ENCODE data around the gene CYRIA. TPM values are rescaled to one million over a fixed set of nuclear protein-coding genes. Genes with fewer than 3 reads are reported as not detected.

CYRIA gene
- total and polyA plus RNA-seq, 8 donors, result under 0.01 to 12.7 (median 3.3) TPM

DNA sequence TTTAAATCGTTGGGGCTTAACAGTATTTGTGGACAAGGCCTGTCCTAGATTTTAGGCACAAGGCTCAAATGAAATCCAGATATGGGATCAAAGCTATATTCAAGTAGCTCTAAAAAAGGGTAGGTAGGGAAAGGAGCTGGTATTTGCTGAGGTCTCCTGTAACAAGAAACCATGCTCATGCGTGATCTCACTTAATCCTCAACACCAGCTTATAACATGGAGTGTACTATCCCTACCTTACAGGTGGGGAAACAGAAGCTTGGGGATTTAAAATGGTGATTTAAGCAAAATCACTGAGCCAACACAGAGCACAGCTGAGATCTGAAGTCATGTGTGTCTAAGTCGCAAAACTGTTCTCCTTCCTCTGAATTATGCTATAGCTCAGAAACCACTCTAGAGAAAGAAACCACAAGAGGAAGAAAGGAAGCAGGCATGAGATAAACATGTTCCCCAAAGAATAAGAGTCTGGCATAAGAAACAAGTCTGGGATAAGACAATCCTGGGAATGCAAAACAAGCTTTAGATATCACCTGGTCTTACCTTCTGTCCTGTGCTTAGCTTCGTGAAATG, 43.1 kb downstream of the CYRIA start:
- WGBS, 5 donors, result 74 to 91% (median 83%) methylated on average over 4 of the region's 4 CpGs
- no peak for DNase-seq
- intact Hi-C loops (cut with DNase I; ENCODE audit: low total_unique reads), result no loop called here
- Histone ChIP-seq H3K36me3 (peaks cover 0 to 36% (median 10%) of the 10 kb centered on the region in 4 donors), H3K4me1 (peaks cover 15 to 54% (median 32%) of the 10 kb centered on the region in 4 donors), H3K9me3 (no peaks in the 10 kb centered on the region), H3K27me3 (no peaks in the 10 kb centered on the region), H3K4me3 (no peak overlapping the region), H3K27ac (peak overlapping the region in 4 of 5 donors; percentile 10 to 45 (median 30))
- no peak for TF ChIP-seq POLR2A (IDR thresholded peaks at IDR 0.05)
- no peak for TF ChIP-seq POLR2AphosphoS5 (IDR thresholded peaks at IDR 0.05)
- no peak for TF ChIP-seq EP300 (IDR thresholded peaks at IDR 0.05)
- TF ChIP-seq CTCF (IDR thresholded peaks at IDR 0.05), result no peak

DNA sequence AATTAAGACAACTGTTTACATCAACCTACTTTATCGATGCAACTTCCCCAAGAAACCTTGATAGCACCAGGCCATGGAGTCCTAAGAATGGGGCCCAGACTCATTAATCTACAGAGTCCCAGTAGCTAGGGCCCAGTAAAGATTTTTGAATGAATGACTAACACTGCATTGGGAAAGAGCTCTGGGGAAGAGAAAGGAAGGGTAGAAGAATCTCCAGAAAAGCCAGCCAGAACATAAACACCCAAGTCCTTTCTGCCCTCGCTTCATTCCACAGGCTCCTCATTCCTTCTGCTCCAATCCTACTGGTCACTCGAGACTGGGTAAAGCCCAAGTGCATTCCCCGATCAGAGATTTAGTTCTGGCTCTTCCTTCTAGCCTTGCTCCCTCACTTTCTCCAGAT, 44.3 kb downstream of the CYRIA start:
- 71 to 86% (median 79%) methylated on average over 4 of the region's 4 CpGs for WGBS, 5 donors
- no peak for TF ChIP-seq CTCF (IDR thresholded peaks at IDR 0.05)
- no peak for TF ChIP-seq EP300 (IDR thresholded peaks at IDR 0.05)
- TF ChIP-seq POLR2A (IDR thresholded peaks at IDR 0.05), result no peak
- TF ChIP-seq POLR2AphosphoS5 (IDR thresholded peaks at IDR 0.05), result no peak
- Histone ChIP-seq H3K9me3 (no peaks in the 10 kb centered on the region), H3K27me3 (no peaks in the 10 kb centered on the region), H3K36me3 (peaks cover 0 to 36% (median 10%) of the 10 kb centered on the region in 4 donors), H3K4me1 (peaks cover 11 to 52% (median 33%) of the 10 kb centered on the region in 4 donors), H3K4me3 (no peak overlapping the region), H3K27ac (peak overlapping the region in 1 of 5 donors; percentile 45)
- no peak for DNase-seq
- intact Hi-C loops (cut with DNase I; ENCODE audit: low total_unique reads), result no loop called here

- Histone ChIP-seq H3K4me1 (peaks cover 8 to 47% (median 27%) of the 10 kb centered on the region in 4 donors), H3K4me3 (no peak overlapping the region), H3K9me3 (no peaks in the 10 kb centered on the region), H3K27me3 (no peaks in the 10 kb centered on the region), H3K27ac (no peak overlapping the region), H3K36me3 (peaks cover 0 to 36% (median 10%) of the 10 kb centered on the region in 4 donors)
- WGBS, 5 donors, result 85 to 89% (median 88%) methylated on average over 2 of the region's 2 CpGs
- TF ChIP-seq EP300 (IDR thresholded peaks at IDR 0.05) (no peak), POLR2AphosphoS5 (IDR thresholded peaks at IDR 0.05) (no peak), POLR2A (IDR thresholded peaks at IDR 0.05) (no peak), CTCF (IDR thresholded peaks at IDR 0.05) (no peak)
- intact Hi-C loops (cut with DNase I; ENCODE audit: low total_unique reads), result no loop called here
- no peak for DNase-seq
These were observed 45.0 kb downstream of the CYRIA start for GRCh38 chr2:16620590-16620989.

DNA sequence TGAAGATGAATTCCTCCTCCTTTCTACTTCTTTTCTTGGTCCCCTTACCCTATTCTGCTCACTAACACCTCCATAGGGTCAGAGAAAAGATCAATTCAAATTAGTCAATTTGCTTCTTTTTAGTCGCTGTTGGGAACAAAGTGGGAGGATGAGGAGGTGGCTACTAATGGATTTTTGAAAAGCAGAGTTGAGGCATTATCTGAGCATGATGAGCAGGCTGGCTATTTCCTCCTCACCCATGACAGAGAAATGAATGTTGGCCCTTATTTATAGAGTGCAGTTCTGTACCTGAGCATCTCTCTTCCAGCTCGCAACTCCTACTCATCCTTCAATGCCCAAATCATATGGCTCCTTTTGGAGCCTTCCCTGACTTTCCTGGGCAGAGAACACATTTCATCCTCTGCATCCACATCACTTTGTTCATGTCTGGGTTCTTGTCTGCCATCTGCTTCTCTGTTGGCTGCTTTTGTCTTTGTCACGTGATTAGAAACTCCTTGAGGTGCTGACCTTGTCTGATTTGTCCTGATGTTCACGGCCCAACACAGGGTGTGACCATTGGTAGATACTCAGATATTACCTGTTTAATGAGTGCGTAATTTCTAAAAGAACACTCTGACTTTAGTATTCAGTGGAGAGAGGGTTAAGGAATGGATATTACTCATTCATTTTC, 45.9 kb downstream of the CYRIA start:
- H3K4me3 ChIP-seq, result no peak overlapping the region
- peaks cover 0 to 36% (median 10%) of the 10 kb centered on the region in 4 donors for H3K36me3 ChIP-seq
- WGBS, 5 donors, result 86 to 92% (median 91%) methylated on average over 5 of the region's 5 CpGs
- intact Hi-C loops (cut with DNase I; ENCODE audit: low total_unique reads), result loop anchor here (5.0 kb wide), 1 partner anchor 48 kb away; the partner anchor contains the start of gene CYRIA
- no peak for DNase-seq
- no peaks in the 10 kb centered on the region for H3K9me3 ChIP-seq
- TF ChIP-seq CTCF (IDR thresholded peaks at IDR 0.05) (no peak), POLR2A (IDR thresholded peaks at IDR 0.05) (no peak), EP300 (IDR thresholded peaks at IDR 0.05) (no peak), POLR2AphosphoS5 (IDR thresholded peaks at IDR 0.05) (no peak)
- H3K27ac ChIP-seq, result no peak overlapping the region
- no peaks in the 10 kb centered on the region for H3K27me3 ChIP-seq
- peaks cover 8 to 40% (median 27%) of the 10 kb centered on the region in 4 donors for H3K4me1 ChIP-seq

All from stomach (tissue), 9 donors.